Measurements from ENCODE around the gene ARL15.

DNA sequence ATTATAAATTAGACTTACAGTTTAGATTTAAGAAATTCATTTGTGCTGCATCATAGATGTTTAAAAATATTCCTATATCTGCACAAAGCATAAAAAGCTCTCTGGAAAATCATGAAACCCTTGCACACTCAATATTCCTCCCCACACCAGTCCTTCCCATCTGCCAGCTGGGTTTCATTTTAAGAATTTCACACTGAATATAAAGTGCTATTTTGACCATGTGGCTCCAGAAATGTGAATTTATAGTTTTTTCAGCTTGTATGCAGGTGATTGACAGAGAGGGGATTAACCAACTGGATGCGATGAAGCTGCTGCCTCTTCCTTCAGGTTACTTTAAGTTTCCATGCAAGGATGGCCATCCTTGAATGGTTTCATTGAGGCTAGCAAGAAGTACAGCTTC lies 403.6 kb downstream of the ARL15 start:
- TF ChIP-seq POLR2AphosphoS5 (IDR thresholded peaks at IDR 0.05; ENCODE audit: low read depth, low read length) (no peak), POLR2A (IDR thresholded peaks at IDR 0.05; ENCODE audit: low read depth, low read length) (no peak), TAF1 (IDR thresholded peaks at IDR 0.05; ENCODE audit: low read depth, low read length) (no peak), SPI1 (IDR thresholded peaks at IDR 0.05; ENCODE audit: low read depth, low read length) (no peak), PAX5 (IDR thresholded peaks at IDR 0.05; ENCODE audit: insufficient read depth, low read length, severe bottlenecking) (no peak)

Measured in GM12891 (cell line).